Dermis microvascular lymphatic vessel endothelial cell (primary cell): ENCODE measurements around the gene RUFY4. TPM values are rescaled to one million over a fixed set of nuclear protein-coding genes. Genes with fewer than 3 reads are reported as not detected.

Source experiments
- total RNA-seq: library from RNA; depleted of rRNA; stranded (reverse); fragments of >200 nt; gene quantifications from 2 replicates; pipeline ENCODE4 v1.2.1, GENCODE V29; 2014

RUFY4 gene
- total RNA-seq, 1 donor from 2014 or later, result not detected

Other genes with a start within 250 kb of the RUFY4 start
- gene TNS1, start 66.3 kb upstream of the RUFY4 start, total RNA-seq, result 21.1 and 50.6 TPM in 2 replicates
- not detected in 2 replicates for gene CXCR2, start 56.8 kb downstream of the RUFY4 start, total RNA-seq
- gene CXCR1, start 97.7 kb downstream of the RUFY4 start, total RNA-seq, result not detected in 2 replicates
- 256 and 269 TPM in 2 replicates for gene ARPC2, start 147.9 kb downstream of the RUFY4 start, total RNA-seq
- gene GPBAR1, start 191.8 kb downstream of the RUFY4 start, total RNA-seq, result 0.13 TPM in 1 of 2 replicates, not detected in the other
- gene AAMP, start 200.9 kb downstream of the RUFY4 start, total RNA-seq, result 126 and 132 TPM in 2 replicates
- 19.8 and 26.9 TPM in 2 replicates for gene PNKD, start 201.3 kb downstream of the RUFY4 start, total RNA-seq
- 121 and 191 TPM in 2 replicates for gene TMBIM1, start 223.2 kb downstream of the RUFY4 start, total RNA-seq